Psoas muscle (tissue), 8 donors: Measurements from ENCODE around the gene TRAF3. TPM values are rescaled to one million over a fixed set of nuclear protein-coding genes. Genes with fewer than 3 reads are reported as not detected.
A peak's percentile ranks its signal among the peaks of the same experiment; 100 is the strongest.

ENCODE experiments used
- ATAC-seq, 4 donors: fragments of 200-7000 bp; cut with Tn5 transposase; one replicate each; pipeline ENCODE4 v1.9.1; 2020; ENCODE audit warnings: moderate library complexity in 3 of 4, mild to moderate bottlenecking in 2 of 4
- DNase-seq, 2 donors: peaks; one replicate each; pipeline ENCODE4 v3.0.0-alpha.2; 2020
- H3K27ac ChIP-seq: fragments of 200-600 bp; one replicate; pipeline ENCODE4 v1.8.0; 2022
- H3K27me3 ChIP-seq, 3 donors: fragments of 200-600 bp in 1 of 3; one replicate each; pipeline versions ENCODE4 v1.6.1 to v1.8.0; 2013 to 2022; ENCODE audit warnings: low read length in 2 of 3, mild to moderate bottlenecking in 2 of 3, moderate library complexity in 1 of 3; ENCODE audit not compliant: insufficient read depth in 3 of 3
- H3K36me3 ChIP-seq, 2 donors: fragments of 200-600 bp in 1 of 2; one replicate each; pipeline versions ENCODE4 v1.6.1 to v1.8.0; 2013 to 2022; ENCODE audit warnings: low read depth in 1 of 2, mild to moderate bottlenecking in 1 of 2, moderate library complexity in 1 of 2; ENCODE audit not compliant: insufficient read depth in 1 of 2
- H3K4me1 ChIP-seq: fragments of 200-600 bp; one replicate; pipeline ENCODE4 v1.8.0; 2022
- H3K4me3 ChIP-seq: fragments of 200-600 bp; one replicate; pipeline ENCODE4 v1.8.0; 2022; ENCODE audit warnings: mild to moderate bottlenecking
- H3K9me3 ChIP-seq: fragments of 200-600 bp; one replicate; pipeline ENCODE4 v1.8.0; 2022
- WGBS, 3 donors: extraction: QIAGEN DNeasy Blood & Tissue Kit; methylation state at CpG; one replicate each; pipeline versions ENCODE4 v1.1.6 to v1.1.7; 2013; 5-methylcytosine and 5-hydroxymethylcytosine counted together
- intact Hi-C, 2 donors: fragments of 100-400 bp; cut with DNase I; formaldehyde crosslinking; loops; one replicate each; pipeline versions ENCODE4 v1.11.0 to v1.14.2; 2022
- polyA plus RNA-seq, 3 donors: library from polyadenylated mRNA; stranded (reverse); fragments of 200-250 nt; gene quantifications; one replicate each; pipeline ENCODE4 v1.2.3, GENCODE V29; 2013
- total RNA-seq, 4 donors: library from RNA; stranded (reverse); fragmentation: NEBNext Ultra II Directional in 2 of 4; extraction: Animal tissue kit (Norgen Biotek cat#: 25700) in 2 of 4; gene quantifications; one replicate each; pipeline versions ENCODE4 v1.2.1 to v1.2.4, GENCODE V29; 2021 to 2023
- TF ChIP-seq, protein P1 (sequence below): fragments of 200-600 bp; IDR thresholded peaks from one replicate; pipeline ENCODE4 v1.8.0; 2022; ENCODE audit warnings: antibody characterized with exemption
- donor health status: healthy with polysubstance abuse.
- donor health status: DM: no; HTN: no; CAD: no; lungs with moderate emphysema.
- donor health status: Bipolar disorder and iron deficiency.
- donor health status: healthy.
- donor health status: DM: yes; HTN: yes; CAD: no.
- donor health status: DM: no; HTN: no; CAD: no.
- donor health status: DM: no; HTN: no; CAD: no.
- donor health status: DM: yes; HTN: yes; CAD: no.

TRAF3 gene
- total and polyA plus RNA-seq, 7 donors: 3.3 to 16.3 (median 8.1) TPM

DNA sequence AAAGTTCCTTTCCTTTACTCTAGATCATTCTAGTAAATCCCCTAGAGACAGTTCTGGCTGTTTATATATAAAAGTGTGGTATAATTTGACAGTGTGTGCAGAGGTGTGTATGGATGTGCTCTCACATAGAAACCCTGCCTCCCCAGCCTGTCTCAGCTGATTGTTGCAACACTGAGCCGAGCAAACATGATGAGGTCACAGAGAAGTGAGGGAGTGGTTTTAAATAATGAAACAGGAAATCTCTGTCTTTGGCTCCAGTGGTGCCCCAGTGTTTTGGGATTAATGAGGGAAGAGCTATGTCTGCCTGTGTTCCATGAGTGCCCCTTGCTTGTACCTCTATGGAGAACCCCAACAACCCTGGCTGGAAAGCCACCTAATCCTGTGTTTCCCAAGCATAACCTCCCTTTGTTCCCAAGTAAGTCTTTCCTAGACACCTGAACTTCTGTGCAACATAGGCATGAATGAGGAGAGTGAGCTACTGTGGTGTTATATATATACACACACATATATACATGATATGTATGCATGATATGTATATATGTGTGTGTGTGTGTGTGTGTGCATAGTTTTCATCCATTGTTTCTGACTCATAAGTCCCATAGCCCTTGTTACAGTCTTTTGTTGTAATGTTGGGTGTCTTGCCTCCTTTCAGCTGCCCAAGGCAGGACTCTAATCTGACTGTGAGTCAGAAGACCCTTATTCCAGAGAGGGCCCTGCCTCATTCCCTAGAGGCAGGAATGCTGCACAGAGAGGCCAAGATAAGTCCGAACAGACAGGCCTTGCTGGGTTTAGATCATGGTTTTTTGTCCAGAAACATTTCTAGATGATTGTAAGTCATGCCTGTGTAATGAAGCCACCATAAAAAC is 18.0 kb downstream of the TRAF3 start:
- TF ChIP-seq, protein P1, sequence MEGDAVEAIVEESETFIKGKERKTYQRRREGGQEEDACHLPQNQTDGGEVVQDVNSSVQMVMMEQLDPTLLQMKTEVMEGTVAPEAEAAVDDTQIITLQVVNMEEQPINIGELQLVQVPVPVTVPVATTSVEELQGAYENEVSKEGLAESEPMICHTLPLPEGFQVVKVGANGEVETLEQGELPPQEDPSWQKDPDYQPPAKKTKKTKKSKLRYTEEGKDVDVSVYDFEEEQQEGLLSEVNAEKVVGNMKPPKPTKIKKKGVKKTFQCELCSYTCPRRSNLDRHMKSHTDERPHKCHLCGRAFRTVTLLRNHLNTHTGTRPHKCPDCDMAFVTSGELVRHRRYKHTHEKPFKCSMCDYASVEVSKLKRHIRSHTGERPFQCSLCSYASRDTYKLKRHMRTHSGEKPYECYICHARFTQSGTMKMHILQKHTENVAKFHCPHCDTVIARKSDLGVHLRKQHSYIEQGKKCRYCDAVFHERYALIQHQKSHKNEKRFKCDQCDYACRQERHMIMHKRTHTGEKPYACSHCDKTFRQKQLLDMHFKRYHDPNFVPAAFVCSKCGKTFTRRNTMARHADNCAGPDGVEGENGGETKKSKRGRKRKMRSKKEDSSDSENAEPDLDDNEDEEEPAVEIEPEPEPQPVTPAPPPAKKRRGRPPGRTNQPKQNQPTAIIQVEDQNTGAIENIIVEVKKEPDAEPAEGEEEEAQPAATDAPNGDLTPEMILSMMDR: no peak
- H3K27me3 ChIP-seq: no peaks in the 10 kb centered on the region
- 56 to 64% (median 63%) methylated on average over 2 of the region's 2 CpGs for WGBS, 3 donors
- ATAC-seq (peak; percentile 57 to 82 (median 78)), DNase-seq (peak in 1 of 2 donors; percentile 43)
- H3K4me1 ChIP-seq: no peaks in the 10 kb centered on the region
- H3K9me3 ChIP-seq: peaks cover 4% of the 10 kb centered on the region
- H3K36me3 ChIP-seq: no peaks in the 10 kb centered on the region
- intact Hi-C loops: no loop called here
- no peak overlapping the region for H3K4me3 ChIP-seq
- H3K27ac ChIP-seq: no peak overlapping the region

GRCh38 chr14:102796661-102797190 is 19.5 kb downstream of the TRAF3 start:
- DNase-seq (no peak), ATAC-seq (no peak)
- H3K4me1 ChIP-seq: no peaks in the 10 kb centered on the region
- no peaks in the 10 kb centered on the region for H3K36me3 ChIP-seq
- no peak overlapping the region for H3K4me3 ChIP-seq
- no peak overlapping the region for H3K27ac ChIP-seq
- TF ChIP-seq, protein P1: no peak
- no peaks in the 10 kb centered on the region for H3K27me3 ChIP-seq
- WGBS, 3 donors: 83 to 97% (median 95%) methylated on average over 8 of the region's 8 CpGs
- H3K9me3 ChIP-seq: peaks cover 4% of the 10 kb centered on the region
- intact Hi-C loops: no loop called here

- WGBS, 3 donors: 91 to 97% (median 93%) methylated on average over 2 of the region's 2 CpGs
- no peak overlapping the region for H3K4me3 ChIP-seq
- ATAC-seq: no peak
- H3K36me3 ChIP-seq: no peaks in the 10 kb centered on the region
- no peaks in the 10 kb centered on the region for H3K9me3 ChIP-seq
- H3K4me1 ChIP-seq: no peaks in the 10 kb centered on the region
- TF ChIP-seq, protein P1: no peak
- DNase-seq: no peak
- no peak overlapping the region for H3K27ac ChIP-seq
- no peaks in the 10 kb centered on the region for H3K27me3 ChIP-seq
- intact Hi-C loops: no loop called here
These were observed 21.7 kb downstream of the TRAF3 start for GRCh38 chr14:102798926-102799325.

DNA sequence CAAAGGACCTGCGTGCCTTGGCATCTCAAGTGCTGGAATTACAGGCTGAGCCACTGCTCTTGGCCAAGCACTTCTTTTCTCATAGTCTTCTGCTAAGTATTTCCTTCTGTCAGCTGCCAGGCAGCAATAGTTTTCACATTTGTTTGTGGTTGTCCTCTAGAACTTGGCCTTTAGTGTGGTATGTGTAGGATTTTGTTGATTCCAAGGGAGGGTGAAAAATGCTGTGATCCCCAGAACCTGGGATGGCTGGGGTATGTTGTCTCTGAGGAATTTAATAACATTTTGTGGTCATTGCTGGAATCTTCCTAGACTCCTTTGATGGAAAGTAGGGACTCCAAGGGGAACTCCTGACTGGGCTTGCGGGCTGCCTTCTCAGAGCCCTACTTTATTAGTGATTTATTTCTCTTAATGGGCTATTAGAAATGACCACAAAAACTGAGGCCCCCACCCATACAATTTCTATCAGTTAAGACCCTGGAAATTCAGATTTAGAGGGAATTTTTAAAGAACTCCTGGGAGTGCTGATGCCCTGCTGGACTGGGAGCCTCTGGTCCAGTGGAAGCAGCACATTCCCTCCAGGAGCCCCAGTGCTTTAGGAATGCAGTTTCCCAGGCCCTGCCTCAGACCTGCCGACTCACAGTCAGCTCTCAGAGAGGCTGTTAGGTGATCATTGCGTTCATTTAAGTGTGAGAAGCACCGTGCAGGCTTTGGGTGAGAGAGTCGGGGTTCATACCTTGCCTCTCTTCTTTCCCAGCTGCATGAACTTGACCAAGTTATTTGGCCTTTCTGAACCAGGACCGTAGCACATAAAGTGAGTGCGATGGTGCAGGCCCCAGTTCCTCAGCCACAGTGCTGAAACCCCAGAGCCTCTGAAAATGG is 22.7 kb downstream of the TRAF3 start:
- no peaks in the 10 kb centered on the region for H3K4me1 ChIP-seq
- TF ChIP-seq, protein P1: no peak
- no peak overlapping the region for H3K27ac ChIP-seq
- H3K27me3 ChIP-seq: no peaks in the 10 kb centered on the region
- ATAC-seq (no peak), DNase-seq (no peak)
- H3K4me3 ChIP-seq: no peak overlapping the region
- no peaks in the 10 kb centered on the region for H3K9me3 ChIP-seq
- WGBS, 3 donors: 70 to 94% (median 84%) methylated on average over 8 of the region's 8 CpGs
- intact Hi-C loops: no loop called here
- no peaks in the 10 kb centered on the region for H3K36me3 ChIP-seq
